Lung (tissue), 16 donors: Measurements from ENCODE around the gene S100A10. TPM values are rescaled to one million over a fixed set of nuclear protein-coding genes. Genes with fewer than 3 reads are reported as not detected.
A peak's percentile ranks its signal among the peaks of the same experiment; 100 is the strongest.

Source experiments
- ATAC-seq: fragments of 200-7000 bp; cut with Tn5 transposase; one replicate; pipeline ENCODE4 v1.9.1; 2020; ENCODE audit warnings: moderate number of reproducible peaks; ENCODE audit not compliant: insufficient read depth, low FRiP score
- DNase-seq, 3 donors: peaks; one replicate each; pipeline ENCODE4 v3.0.0-alpha.2; 2013 to 2017
- H3K27ac ChIP-seq, 2 donors: one replicate each; pipeline ENCODE4 v1.5.1; 2013; ENCODE audit warnings: mild to moderate bottlenecking in 2 of 2, moderate library complexity in 2 of 2, control low read depth in 1 of 2, inconsistent platforms in 1 of 2, low read depth in 1 of 2, low read length in 1 of 2
- H3K27me3 ChIP-seq, 3 donors: one replicate each; pipeline ENCODE4 v1.5.1; 2013; ENCODE audit warnings: low read length in 2 of 3; ENCODE audit not compliant: control insufficient read depth in 3 of 3, insufficient read depth in 3 of 3
- H3K36me3 ChIP-seq, 4 donors: one replicate each; pipeline ENCODE4 v1.5.1; 2013; ENCODE audit warnings: low read length in 4 of 4, mild to moderate bottlenecking in 1 of 4, moderate library complexity in 1 of 4; ENCODE audit not compliant: control insufficient read depth in 4 of 4, insufficient read depth in 4 of 4
- H3K4me1 ChIP-seq, 5 donors: one replicate each; pipeline ENCODE4 v1.5.1; 2013; ENCODE audit warnings: low read length in 5 of 5, mild to moderate bottlenecking in 2 of 5, moderate library complexity in 1 of 5; ENCODE audit not compliant: control insufficient read depth in 5 of 5, insufficient read depth in 5 of 5
- H3K4me3 ChIP-seq: one replicate; pipeline ENCODE4 v1.5.1; 2013; ENCODE audit warnings: mild to moderate bottlenecking, control low read depth, moderate library complexity
- H3K9ac ChIP-seq, 2 donors: one replicate each; pipeline ENCODE4 v1.5.1; 2013; ENCODE audit warnings: low read length in 2 of 2, control low read depth in 1 of 2; ENCODE audit not compliant: insufficient read depth in 1 of 2
- H3K9me3 ChIP-seq, 4 donors: one replicate each; pipeline ENCODE4 v1.5.1; 2013; ENCODE audit warnings: low read length in 3 of 4, mild to moderate bottlenecking in 1 of 4, moderate library complexity in 1 of 4; ENCODE audit not compliant: control insufficient read depth in 4 of 4, insufficient read depth in 3 of 4
- CTCF ChIP-seq: IDR thresholded peaks from 2 replicates; pipeline ENCODE4 v1.5.1; 2012; ENCODE audit warnings: mild to moderate bottlenecking; ENCODE audit errors: control extremely low read depth, extremely low read depth
- WGBS, 2 donors: extraction: QIAGEN DNeasy Blood & Tissue Kit; methylation state at CpG; one replicate each; pipeline ENCODE4 v1.1.7; 2013; 5-methylcytosine and 5-hydroxymethylcytosine counted together
- long read RNA-seq, 5 donors: transcript quantifications; one replicate each; lab custom pipeline, GENCODE V29; 2026
- polyA plus RNA-seq, 2 donors: library from polyadenylated mRNA; stranded (reverse); fragments of 200-250 nt; gene quantifications; one replicate each; pipeline ENCODE4 v1.2.1, GENCODE V29; 2013
- total RNA-seq, 2 donors: library from RNA; depleted of rRNA in 1 of 2; stranded (reverse); fragments of >200 nt in 1 of 2; gene quantifications; one replicate each; pipeline ENCODE4 v1.2.1, GENCODE V29; 2014 to 2021
- donor health status: control.
- donor health status: control.
- donor health status: Bipolar disorder and iron deficiency.
- donor health status: healthy.
- donor health status: DM: yes; HTN: yes; CAD: no.

The S100A10 gene
- 100 to 1,000 TPM; 205 to 801 TPM for total RNA-seq
- polyA plus RNA-seq = 1,000 to 10,000 TPM in 1 of 2 donors, 100 to 1,000 TPM in 1; 548 to 1,003 TPM
- long read RNA-seq, donor 1, transcript S100A10-202 (3 exons, 1,202 nt) = major isoform, 328 of 508 reads
- long read RNA-seq, donor 1, partial matches to known transcripts = 172 of 508 reads
- long read RNA-seq, donor 1, other reads (novel, unspliced or antisense) = 7 of 508 reads
- long read RNA-seq, donor 2, transcript S100A10-202 (3 exons, 1,202 nt) = major isoform, 138 of 230 reads
- long read RNA-seq, donor 2, partial matches to known transcripts = 92 of 230 reads
- long read RNA-seq, donor 2, other reads (novel, unspliced or antisense) = 0 of 230 reads
- long read RNA-seq, donor 3, transcript S100A10-202 (3 exons, 1,202 nt) = major isoform, 223 of 412 reads
- long read RNA-seq, donor 3, partial matches to known transcripts = 183 of 412 reads
- long read RNA-seq, donor 3, other reads (novel, unspliced or antisense) = 6 of 412 reads
- long read RNA-seq, donor 4, transcript S100A10-202 (3 exons, 1,202 nt) = major isoform, 126 of 220 reads
- long read RNA-seq, donor 4, partial matches to known transcripts = 94 of 220 reads
- long read RNA-seq, donor 4, other reads (novel, unspliced or antisense) = 0 of 220 reads
- long read RNA-seq, donor 5, transcript S100A10-202 (3 exons, 1,202 nt) = major isoform, 339 of 526 reads
- long read RNA-seq, donor 5, partial matches to known transcripts = 181 of 526 reads
- long read RNA-seq, donor 5, other reads (novel, unspliced or antisense) = 5 of 526 reads

- Histone ChIP-seq H3K9ac (peak within 1 kb of the TSS; percentile 51 to 63), H3K27me3 (no peaks in the 10 kb centered on the region), H3K9me3 (no peaks in the 10 kb centered on the region), H3K27ac (peak within 1 kb of the TSS; percentile 93 to 96), H3K36me3 (no peaks in the 10 kb centered on the region), H3K4me1 (peaks cover 11 to 51% (median 24%) of the 10 kb centered on the region in 5 donors), H3K4me3 (peak within 1 kb of the TSS; percentile 57)
- ATAC-seq (peak; percentile 81), DNase-seq (peak; percentile 81 to 92 (median 87))
- 2 to 3% methylated on average over 53 to 69 of the region's 69 CpGs for WGBS, 2 donors
- no peak for TF ChIP-seq CTCF
These were observed at the start of gene S100A10 for GRCh38 chr1:151993734-151994496. S100A10 (minus strand) TSS chr1:151993859; CDS start chr1:151986230, 7,629 bp downstream.

- no peak for TF ChIP-seq CTCF
- 78 to 83% methylated on average over 1 of the region's 1 CpG for WGBS, 2 donors
- DNase-seq = no peak
These were observed 48.4 kb upstream of the S100A10 start for GRCh38 chr1:152042030-152042429.

GRCh38 chr1:152039886-152040285, 46.2 kb upstream of the S100A10 start:
- Histone ChIP-seq H3K9ac (no peak overlapping the region), H3K4me1 (peaks cover 0 to 14% (median 7%) of the 10 kb centered on the region in 5 donors), H3K27ac (no peak overlapping the region), H3K4me3 (no peak overlapping the region), H3K36me3 (no peaks in the 10 kb centered on the region), H3K9me3 (no peaks in the 10 kb centered on the region), H3K27me3 (peaks cover 0 to 13% (median 3%) of the 10 kb centered on the region in 3 donors)
- TF ChIP-seq CTCF = no peak
- DNase-seq (no peak), ATAC-seq (no peak)
- 71 to 82% methylated on average over 1 of the region's 1 CpG for WGBS, 2 donors

More at GRCh38 chr1:152042030-152042429, 48.4 kb upstream of the S100A10 start:
- H3K36me3 ChIP-seq = no peaks in the 10 kb centered on the region
- H3K9me3 ChIP-seq = no peaks in the 10 kb centered on the region
- peaks cover 0 to 7% (median 6%) of the 10 kb centered on the region in 5 donors for H3K4me1 ChIP-seq
- no peak for ATAC-seq
- peaks cover 0 to 13% (median 3%) of the 10 kb centered on the region in 3 donors for H3K27me3 ChIP-seq
- H3K4me3 ChIP-seq = no peak overlapping the region
- no peak overlapping the region for H3K27ac ChIP-seq
- no peak overlapping the region for H3K9ac ChIP-seq
